NCI-H345 treated with DMSO at 0.1 percent for 48 hours (cell line): Measurements from ENCODE around the gene FHIT.

ENCODE experiments used
- DNase-seq: peaks from one replicate; lab custom pipeline; 2025; ENCODE audit not compliant: unreplicated experiment; lab: John Stamatoyannopoulos, UW

FHIT gene

DNA sequence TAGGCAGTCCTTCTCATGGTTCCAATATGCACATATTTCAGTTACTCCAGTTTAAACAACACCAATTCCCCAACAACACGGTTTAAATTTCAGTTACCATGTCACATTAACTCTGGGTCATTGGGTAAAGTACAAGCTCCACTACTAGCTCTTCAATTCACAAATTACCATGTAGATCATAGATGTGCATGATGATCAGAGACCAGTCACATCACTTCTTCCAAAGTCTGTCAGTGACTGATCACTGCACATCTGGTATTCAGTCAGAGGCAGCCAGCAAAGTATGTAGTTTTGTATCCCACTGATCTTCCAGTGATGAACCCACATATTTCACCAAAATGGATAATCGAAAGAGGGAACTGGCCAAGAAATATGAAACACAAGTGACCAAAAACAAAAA, 1223.0 kb downstream of the FHIT start:
- DNase-seq: no peak

- no peak for DNase-seq
Observed at GRCh38 chr3:60027335-60027734, 1223.9 kb downstream of the FHIT start.

DNA sequence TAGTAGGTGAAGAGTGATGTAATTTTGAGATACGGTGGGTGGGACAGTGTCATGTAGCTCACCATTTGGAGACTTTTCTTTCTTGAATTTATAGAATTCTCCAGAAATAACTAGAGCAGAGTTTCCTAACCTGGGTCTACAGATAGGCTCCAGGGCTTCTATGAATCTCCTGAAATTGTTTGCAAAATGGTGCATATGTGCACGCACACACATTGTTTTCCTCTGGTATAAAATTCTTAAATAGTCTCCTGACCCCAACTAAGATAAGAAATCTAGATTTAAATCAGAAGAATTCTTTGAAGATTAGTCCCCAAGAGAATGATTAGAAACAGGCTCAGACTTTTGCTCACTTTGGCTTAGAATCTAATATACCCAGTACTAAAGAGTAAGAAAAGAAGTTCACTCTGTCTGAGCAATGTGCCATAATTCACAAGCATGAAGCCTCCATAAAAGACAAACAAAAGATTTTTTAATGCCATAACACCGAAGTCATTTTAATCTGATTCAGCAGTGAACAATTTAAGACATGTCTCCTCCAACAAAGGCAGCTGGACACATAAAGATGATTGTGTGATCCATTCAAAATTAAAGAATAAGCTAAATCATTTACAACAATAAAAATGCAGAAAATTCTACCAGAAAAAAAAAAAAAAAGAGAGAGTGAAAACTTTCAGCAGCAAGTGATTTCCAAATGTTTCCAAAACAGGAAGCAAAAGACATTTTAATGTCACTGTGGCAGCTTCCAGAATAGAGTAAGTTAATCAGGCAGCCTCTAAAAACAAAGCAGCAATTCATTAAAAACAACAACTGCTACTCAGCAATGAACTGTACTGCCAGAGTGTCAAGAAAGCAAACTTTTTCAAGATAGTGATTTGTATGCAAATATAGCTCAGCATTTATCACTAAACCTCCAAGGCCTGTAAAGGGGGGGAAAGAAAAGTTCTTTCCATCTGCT, 1225.9 kb downstream of the FHIT start:
- no peak for DNase-seq

- no peak for DNase-seq
Observed at GRCh38 chr3:60024400-60024799, 1226.9 kb downstream of the FHIT start.

GRCh38 chr3:60023189-60023588, 1228.1 kb downstream of the FHIT start:
- no peak for DNase-seq

GRCh38 chr3:60017631-60018030, 1233.6 kb downstream of the FHIT start:
- no peak for DNase-seq

DNA sequence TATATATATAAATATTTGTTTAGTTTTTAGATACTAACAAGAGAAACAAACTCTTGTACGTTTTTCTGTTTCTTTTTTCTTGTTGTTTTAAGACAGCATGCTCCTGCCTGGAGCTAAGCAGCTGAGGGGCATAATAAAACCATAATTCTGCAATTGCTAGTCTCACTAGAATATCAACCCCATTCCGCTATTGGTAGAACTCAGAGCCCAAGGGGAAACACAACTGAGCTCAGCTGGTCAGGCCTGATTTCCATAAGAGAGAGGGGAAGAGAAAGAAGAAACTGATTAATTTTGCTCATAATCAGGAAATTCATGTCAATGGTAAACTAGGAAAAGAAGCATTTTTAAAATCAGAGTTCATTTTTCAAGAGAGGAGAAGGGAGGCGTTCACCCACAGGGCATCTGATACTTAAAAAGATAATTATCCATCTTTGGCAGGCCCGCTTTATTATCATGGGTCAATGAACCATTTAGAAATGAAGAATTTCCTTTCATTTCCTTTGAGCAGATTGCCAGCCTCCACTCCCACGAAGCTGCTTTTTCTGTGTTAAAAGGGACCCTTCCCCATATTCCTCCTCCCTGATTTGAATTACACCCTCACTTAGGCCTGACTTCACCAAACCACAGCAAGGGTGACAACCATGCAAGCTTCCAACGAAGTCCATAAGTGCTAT, 1236.1 kb downstream of the FHIT start:
- DNase-seq: no peak

- DNase-seq: no peak
Observed at GRCh38 chr3:60013241-60013640, 1238.0 kb downstream of the FHIT start.

- DNase-seq: no peak
Observed at GRCh38 chr3:60011218-60011617, 1240.0 kb downstream of the FHIT start.

- no peak for DNase-seq
Observed at GRCh38 chr3:60010781-60011180, 1240.5 kb downstream of the FHIT start.

DNA sequence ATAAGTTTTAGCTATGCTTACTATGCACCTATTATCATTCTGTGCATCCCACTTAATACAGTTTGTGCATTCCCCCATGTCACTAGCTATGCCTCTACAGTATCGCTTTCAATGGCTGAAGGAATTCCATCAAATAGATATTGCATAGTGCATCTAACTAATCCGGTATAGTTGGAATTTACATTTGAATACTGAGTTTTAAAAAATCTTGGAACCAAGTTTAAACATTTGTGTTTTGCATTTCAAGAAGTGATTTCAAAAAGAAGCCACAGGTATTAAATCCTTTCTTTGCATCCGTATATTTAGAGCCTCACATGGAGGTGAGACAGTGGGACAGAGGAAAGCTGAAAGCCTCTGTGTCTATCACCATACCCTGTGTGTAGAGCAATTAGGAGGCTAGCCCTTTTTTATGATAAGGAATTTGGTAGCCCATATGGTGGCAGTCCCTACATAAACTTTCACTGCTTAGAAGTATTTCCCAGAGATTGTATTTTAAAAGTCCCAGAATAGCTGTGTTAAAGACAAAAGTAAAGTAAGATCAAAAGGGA, 1241.2 kb downstream of the FHIT start:
- no peak for DNase-seq

DNA sequence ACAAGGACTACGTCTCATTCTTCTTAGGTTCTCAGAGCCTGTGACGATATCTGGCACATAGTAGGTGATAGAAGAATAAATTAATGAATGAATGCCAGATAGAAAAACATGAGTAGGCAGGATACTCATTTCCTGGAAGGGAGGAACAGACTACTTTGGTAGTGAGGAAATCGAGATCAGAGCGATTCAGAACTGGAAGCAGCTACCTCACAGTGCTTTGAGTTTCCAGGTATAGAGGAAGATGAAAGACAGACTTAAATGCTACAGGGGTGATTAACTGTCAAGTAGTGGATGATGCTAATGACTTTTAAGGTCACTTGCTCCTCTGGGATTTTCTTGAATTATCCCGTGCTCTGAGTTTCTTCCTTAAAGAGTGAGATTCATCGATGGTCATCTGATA, 1249.9 kb downstream of the FHIT start:
- no peak for DNase-seq

- peak; percentile 45 for DNase-seq
Observed at GRCh38 chr3:60000311-60001105, 1250.7 kb downstream of the FHIT start.

DNA sequence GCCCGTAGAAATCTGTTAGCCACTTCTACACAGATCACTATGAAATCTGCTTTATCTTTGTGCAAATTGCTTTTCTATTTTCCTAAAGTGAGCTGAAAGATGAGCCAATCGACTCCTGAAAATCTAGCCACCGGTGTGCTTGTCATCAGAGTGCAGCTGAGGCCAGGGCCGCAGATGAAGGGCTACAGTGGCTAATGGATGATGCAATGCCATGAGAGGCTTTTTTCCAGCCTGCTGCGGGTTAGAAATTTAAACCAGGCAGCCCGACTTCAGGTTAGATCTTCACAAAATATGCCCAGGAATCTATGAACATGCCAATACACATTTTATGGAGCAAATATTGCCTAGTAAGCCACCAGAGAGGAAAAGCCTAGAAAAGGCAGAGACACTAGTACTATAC, 1253.2 kb downstream of the FHIT start:
- DNase-seq: no peak

DNA sequence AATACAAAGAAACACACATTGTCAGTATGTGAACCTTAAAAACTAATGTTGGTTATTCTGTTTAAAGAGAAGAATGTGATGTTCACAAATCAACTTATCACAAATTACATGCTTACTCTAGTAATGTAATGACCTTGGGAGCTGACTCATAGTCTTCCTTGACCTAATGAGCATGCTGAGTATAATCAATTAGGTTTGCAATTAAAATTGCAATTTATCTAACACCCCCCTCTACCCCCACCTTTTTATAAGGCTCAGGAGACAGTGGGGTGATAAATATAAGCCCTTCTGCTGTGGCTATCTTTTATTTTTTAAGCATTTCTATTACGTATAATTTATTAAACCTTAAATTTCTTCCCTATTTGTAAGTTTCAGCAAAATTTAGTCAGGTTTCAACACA, 1253.7 kb downstream of the FHIT start:
- no peak for DNase-seq

GRCh38 chr3:59996056-59996455, 1255.2 kb downstream of the FHIT start:
- DNase-seq: no peak

DNA sequence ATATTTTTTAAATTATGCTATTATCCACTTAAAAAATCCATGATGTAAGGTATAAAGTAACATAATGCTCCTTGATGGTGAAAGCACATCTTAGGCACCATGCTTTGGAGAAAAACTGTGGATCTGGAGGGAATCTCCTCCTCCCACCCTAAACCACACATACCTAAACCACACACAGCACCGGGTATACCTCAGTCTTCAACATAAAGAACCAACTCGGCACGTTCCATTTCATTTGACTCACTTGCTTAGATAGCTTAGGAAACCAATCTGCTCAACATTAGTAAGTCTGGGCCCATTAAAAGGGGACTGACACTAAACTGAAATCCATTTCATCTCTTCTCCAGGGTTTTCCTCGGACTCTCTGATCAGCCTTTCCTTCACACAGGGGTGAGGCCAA, 1255.7 kb downstream of the FHIT start:
- DNase-seq: no peak

DNA sequence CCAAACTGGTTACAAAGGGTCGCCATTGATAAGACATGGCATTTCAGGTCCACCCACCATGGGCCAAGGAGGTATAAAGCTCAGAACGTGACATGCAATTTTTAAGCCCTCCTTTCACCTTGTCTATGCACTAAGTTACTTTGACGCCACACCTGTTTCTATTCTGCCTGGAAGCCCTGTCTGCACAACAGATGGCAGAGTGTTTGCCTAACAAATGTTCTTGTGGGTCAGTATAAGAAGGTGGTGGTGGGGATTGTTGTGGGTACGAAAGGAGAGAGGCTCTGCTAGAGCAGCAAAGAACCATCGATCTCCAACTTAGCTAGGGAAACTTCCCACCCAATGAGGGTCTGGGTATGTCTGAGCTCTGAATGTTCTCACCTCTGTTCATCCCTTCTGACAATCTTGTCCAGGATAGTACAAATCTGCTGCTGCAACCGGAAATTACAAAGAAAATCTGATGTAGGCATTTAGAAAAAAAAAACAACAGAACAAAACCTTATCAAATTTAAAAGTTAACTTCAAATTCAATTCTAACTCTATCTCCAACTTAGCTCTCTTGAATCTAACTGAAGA, 1256.4 kb downstream of the FHIT start:
- DNase-seq: no peak

- DNase-seq: no peak
Observed at GRCh38 chr3:59992578-59992977, 1258.7 kb downstream of the FHIT start.

- DNase-seq: peak; percentile 8
Observed at GRCh38 chr3:59990915-59991314, 1260.3 kb downstream of the FHIT start.

- no peak for DNase-seq
Observed at GRCh38 chr3:59982510-59982909, 1268.7 kb downstream of the FHIT start.
